ENCODE measurements around the gene IL11. TPM values are rescaled to one million over a fixed set of nuclear protein-coding genes. Genes with fewer than 3 reads are reported as not detected.
A peak's percentile ranks its signal among the peaks of the same experiment; 100 is the strongest.

Gene IL11
- total and polyA plus RNA-seq, 2 of the 8 experiments (the other 6 are each of a cell fraction or from before 2014, with no cell fraction given): 1.7 to 2.8 TPM

DNA sequence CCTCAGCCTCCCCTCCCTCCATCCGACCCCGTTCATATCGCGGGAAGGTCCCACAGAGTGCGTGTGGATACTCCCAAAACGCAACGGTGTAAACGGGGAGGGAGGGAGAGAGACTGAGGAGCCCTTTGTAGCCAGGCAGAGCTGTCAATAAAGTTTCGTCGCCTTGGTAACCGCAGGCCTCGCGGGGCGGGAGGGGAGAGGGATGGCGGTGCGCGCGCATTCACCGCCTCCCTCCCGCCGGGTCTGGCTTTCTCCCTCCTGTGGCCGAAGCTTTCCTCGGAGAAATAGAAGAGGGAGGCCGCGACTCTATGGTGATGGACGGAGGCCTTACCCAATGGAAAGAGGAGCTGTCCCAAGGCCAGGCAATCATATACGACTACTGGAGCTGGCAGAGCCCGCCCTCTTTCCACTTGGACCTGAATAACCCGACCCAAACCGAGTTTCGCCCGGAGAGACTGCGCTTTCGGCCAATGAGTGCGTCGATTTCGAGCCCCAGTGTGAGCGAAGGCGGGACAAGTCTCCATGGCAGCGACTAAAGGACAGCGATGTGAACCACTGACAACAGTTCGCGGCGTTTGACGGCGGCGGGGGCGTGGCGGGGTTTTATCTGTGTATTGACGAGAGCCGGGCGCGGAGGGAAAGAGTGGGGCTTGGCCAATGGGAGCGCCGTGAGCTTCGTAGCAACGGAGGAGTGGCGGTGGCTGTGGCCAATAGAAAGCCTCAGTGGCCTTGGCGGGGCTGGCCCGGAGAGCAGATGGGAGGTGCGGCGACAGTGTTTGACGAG lies 31.0 kb downstream of the IL11 start, which contains the start of gene KMT5C (continued):
- TF ChIP-seq SIRT6 (IDR thresholded peaks at IDR 0.05; ENCODE audit: low read length): no peak
- no peak; a peak in 1 of 4 replicates for TF ChIP-seq RAD21 (IDR thresholded peaks at IDR 0.05 in 1 of 2, conservative IDR thresholded peaks at IDR 0.05 in 1 of 2; ENCODE audit: low read depth in 2 of 2, low read length in 2 of 2)
- TF ChIP-seq SUZ12 (IDR thresholded peaks at IDR 0.05; ENCODE audit: low read length): no peak
- TF ChIP-seq TAF1 (IDR thresholded peaks at IDR 0.05; ENCODE audit: low read depth, low read length): peak; percentile 83
- TF ChIP-seq EGR1 (IDR thresholded peaks at IDR 0.05; ENCODE audit: borderline replicate concordance, low read depth, low read length): no peak
- no peak for TF ChIP-seq ASH2L (IDR thresholded peaks at IDR 0.05; ENCODE audit: low read length)
- no peak for TF ChIP-seq FOSL1 (IDR thresholded peaks at IDR 0.05; ENCODE audit: insufficient read depth, low read depth, low read length)
- TF ChIP-seq ZNF274 (IDR thresholded peaks at IDR 0.05; ENCODE audit: borderline replicate concordance, extremely low read depth, low read length): no peak
- peak; percentile 89 for TF ChIP-seq CHD2 (IDR thresholded peaks at IDR 0.05; ENCODE audit: low read length)
- no peak for TF ChIP-seq KDM4A (IDR thresholded peaks at IDR 0.05; ENCODE audit: low read depth, low read length, severe bottlenecking)
- TF ChIP-seq, protein P1, sequence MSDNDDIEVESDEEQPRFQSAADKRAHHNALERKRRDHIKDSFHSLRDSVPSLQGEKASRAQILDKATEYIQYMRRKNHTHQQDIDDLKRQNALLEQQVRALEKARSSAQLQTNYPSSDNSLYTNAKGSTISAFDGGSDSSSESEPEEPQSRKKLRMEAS (IDR thresholded peaks at IDR 0.05): no peak
- TF ChIP-seq POLR2AphosphoS5 (IDR thresholded peaks at IDR 0.05; ENCODE audit: low read depth, low read length): peak; percentile 80; the same call in 1 of the 2 replicates
- no peak for TF ChIP-seq YY1 (IDR thresholded peaks at IDR 0.05; ENCODE audit: low read depth, low read length)
- no peak for TF ChIP-seq CTBP2 (IDR thresholded peaks at IDR 0.05; ENCODE audit: borderline replicate concordance, insufficient read depth, insufficient read length, low read length)
- no peak for TF ChIP-seq RXRA (IDR thresholded peaks at IDR 0.05; ENCODE audit: insufficient read depth, low read depth, low read length)
- TF ChIP-seq BACH1 (IDR thresholded peaks at IDR 0.05; ENCODE audit: low read length): peak; percentile 36; the same call in 1 of the 2 replicates
- TF ChIP-seq EZH2 (IDR thresholded peaks at IDR 0.05; ENCODE audit: low read depth, low read length, severe bottlenecking): no peak
- no peak for TF ChIP-seq SAP30 (IDR thresholded peaks at IDR 0.05; ENCODE audit: insufficient read depth, insufficient replicate concordance, low read length)
- TF ChIP-seq SIN3A (conservative IDR thresholded peaks at IDR 0.05 in 1 of 2, IDR thresholded peaks at IDR 0.05 in 1 of 2; ENCODE audit: low read depth in 1 of 2, low read length in 2 of 2): peak in 1 of 2 experiments; percentile 20; a peak in 1 of 4 replicates
- TF ChIP-seq, protein P2, sequence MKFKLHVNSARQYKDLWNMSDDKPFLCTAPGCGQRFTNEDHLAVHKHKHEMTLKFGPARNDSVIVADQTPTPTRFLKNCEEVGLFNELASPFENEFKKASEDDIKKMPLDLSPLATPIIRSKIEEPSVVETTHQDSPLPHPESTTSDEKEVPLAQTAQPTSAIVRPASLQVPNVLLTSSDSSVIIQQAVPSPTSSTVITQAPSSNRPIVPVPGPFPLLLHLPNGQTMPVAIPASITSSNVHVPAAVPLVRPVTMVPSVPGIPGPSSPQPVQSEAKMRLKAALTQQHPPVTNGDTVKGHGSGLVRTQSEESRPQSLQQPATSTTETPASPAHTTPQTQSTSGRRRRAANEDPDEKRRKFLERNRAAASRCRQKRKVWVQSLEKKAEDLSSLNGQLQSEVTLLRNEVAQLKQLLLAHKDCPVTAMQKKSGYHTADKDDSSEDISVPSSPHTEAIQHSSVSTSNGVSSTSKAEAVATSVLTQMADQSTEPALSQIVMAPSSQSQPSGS (IDR thresholded peaks at IDR 0.05; ENCODE audit: low read length): no peak; the same call in 1 of the 2 replicates
- TF ChIP-seq KDM1A (IDR thresholded peaks at IDR 0.05; ENCODE audit: borderline replicate concordance, low read length): no peak
